GM21723 (cell line): ENCODE data around the gene KCNMB3.
"Not testable (repeated sequence)": the region's sequence is repeated elsewhere in the genome, so short reads cannot be mapped to it uniquely, and the experiment has no call there.

ENCODE experiments used
- ATAC-seq: cut with Tn5 transposase; IDR thresholded peaks from one replicate; pipeline ENCODE4 v1.9.1; 2021; ENCODE audit warnings: mild to moderate bottlenecking, moderate library complexity; ENCODE audit not compliant: unreplicated experiment

The KCNMB3 gene, protein sequence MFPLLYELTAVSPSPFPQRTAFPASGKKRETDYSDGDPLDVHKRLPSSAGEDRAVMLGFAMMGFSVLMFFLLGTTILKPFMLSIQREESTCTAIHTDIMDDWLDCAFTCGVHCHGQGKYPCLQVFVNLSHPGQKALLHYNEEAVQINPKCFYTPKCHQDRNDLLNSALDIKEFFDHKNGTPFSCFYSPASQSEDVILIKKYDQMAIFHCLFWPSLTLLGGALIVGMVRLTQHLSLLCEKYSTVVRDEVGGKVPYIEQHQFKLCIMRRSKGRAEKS

DNA sequence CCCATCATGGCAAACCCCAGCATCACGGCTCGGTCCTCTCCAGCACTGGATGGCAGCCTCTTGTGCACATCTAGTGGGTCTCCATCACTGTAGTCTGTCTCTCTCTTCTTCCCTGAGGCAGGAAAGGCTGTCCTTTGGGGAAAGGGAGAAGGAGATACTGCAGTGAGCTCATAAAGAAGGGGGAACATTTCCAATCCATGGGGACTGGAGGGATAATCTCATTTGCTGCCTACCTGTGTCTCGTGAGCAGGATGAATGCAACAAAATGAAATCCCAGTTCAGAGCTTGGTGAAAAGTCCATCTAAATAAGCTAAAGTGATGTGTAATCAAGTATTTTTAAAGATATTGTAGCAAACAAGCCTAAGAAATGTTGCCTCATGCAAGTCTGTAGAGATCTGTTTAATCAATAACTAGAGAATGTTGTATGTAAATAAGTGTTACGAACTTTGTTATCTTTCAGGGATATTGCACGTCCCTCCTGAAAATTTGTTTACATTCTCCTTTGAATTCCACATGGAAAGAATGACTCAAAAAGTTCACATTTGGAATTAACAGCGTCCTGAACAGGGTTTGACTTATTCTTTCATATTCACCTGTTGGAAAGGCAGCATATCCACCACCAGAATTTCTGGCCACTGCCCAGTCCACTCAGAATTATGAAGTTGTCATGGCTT is at the start of gene KCNMB3:
Gene KCNMB3 (minus strand): TSS at position 312 of the 674 bp plus-strand sequence. CDS start 124 bp downstream, at position 188.
- ATAC-seq, result no peak

DNA sequence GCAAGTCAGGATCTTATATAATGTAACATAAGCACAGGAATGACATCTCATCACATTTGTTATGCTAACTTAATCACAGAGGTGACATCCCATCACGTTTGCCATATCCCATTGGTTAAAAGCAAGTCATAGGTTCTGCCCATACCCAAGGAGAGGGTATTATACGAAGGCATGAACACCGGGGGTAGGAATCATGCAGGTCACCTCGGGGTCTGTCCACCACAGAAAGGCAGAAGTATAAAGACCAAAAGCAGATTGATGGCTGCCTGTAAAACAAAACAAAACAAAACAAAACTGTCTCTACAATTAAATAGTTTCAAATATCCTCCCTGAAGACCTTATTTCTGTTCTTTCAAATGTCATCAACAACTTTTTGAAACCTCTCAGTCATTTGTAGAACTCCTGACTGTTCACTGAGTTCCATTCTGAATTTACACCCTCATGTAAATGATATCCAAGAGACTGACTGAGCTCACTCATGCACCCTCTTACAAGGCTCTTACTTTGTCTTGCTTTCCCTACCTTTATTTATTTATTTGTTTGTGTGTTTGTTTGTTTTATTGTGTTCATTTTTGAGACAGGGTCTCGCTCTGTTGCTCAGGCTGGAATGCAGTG is 49.2 kb upstream of the KCNMB3 start:
- peak; percentile 52 for ATAC-seq

DNA sequence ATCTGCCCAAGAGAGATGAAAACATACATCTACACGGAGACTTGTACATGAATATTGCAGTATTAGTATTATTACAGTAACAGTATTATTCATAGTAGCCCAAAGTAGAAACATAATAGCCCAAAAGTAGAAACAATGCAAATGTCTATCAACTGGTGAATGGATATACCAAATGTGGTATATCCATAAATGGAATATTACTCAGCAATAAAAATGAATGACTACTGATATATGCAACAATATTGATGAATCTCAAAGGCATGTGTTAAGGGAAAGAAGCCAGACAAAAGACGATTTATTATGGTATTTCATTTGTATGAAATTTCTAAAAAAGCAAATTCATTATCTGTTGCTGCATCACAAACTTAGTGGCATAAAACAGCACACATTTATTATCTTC is 48.4 kb upstream of the KCNMB3 start:
- ATAC-seq, result no peak

DNA sequence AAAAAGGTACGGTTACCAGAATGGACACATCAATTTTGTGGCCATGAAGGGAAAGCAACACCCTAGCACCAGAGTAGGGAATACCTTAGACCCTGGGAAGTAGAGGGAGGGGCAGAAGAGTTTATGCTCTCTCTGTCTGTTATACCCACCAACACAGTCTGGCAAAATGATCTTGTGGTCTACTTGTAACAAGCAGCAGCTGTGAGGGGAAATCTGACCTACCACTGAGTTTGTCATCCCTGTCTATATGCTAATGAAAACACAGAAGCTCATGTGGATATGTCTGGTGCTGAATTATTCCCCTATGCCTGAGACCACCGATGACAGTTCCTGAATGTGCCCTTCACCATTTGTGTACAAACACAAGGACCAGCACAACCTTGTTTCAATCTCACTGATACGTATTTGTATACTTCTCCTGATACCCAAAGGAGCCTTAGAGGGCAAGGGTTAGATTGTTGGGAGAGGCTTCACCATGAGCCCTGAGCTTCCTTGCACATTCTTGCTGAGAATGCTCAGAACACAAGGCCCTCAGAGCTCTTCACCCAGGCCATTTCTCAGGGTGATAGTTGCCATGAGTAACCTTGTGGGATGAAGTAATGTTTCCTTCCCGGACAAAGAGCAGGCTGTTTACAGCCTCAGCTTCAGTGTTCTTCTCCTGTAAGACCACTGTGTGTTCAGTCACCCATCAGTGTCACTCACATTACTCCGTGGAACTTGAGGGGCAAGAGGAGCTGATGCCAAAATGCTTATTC is 47.2 kb upstream of the KCNMB3 start:
- ATAC-seq, result no peak

DNA sequence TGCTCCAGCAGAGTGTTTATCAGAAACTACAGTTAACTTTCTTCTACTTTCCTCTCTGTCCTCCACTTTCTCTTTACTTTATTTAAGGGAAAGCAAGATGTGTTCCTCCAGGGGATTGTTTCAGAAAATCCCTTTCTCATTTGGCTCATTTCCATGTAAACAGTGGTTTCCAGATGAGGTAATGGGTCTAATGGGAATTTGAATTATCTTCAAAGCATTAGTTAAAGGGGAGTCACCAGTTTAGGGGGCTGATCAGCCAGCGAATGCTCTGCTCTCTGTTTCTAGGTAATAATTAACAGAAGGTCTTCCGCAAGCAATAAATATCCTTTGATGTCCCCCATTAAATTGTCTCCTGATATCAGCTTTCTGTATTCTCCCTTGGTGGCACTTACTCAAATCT is 41.5 kb upstream of the KCNMB3 start:
- no peak for ATAC-seq

DNA sequence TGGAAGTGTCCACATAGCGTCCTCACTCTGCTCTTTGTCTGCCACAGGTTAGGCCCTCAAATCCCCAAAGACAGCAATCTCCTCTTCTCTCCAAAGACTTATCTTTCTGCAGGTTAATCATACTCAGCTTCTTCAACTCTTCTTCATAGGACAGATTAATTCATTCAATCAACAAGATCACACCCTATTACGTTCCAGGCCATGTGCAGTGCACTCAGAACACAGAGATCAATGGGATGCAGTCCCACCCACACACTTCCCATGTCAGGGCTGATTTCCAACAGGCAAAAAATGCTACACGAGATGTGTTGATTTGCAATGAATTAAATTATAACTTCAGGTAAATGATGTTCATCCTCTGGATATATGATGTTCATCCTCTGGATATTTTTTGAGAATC is 38.4 kb upstream of the KCNMB3 start:
- no peak for ATAC-seq

DNA sequence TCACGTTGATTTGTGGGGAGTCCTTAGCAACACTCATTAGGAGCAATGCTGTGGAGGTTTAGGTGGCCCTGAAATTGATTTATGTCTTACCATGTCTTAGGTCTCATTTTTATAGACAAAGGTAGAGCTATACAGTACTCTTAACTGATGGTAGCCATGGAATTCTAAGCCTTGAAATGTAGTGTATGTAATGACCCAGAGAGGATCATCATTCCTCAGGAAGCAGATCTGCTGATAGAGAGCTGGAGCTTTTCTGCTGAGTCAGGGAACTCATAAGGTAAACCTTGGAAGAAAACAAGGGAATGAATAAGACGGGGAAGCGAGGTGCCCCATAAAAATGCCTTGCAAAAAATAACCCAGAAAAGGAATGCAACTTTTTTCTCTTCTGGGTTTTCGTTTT is 37.9 kb upstream of the KCNMB3 start:
- no peak for ATAC-seq

DNA sequence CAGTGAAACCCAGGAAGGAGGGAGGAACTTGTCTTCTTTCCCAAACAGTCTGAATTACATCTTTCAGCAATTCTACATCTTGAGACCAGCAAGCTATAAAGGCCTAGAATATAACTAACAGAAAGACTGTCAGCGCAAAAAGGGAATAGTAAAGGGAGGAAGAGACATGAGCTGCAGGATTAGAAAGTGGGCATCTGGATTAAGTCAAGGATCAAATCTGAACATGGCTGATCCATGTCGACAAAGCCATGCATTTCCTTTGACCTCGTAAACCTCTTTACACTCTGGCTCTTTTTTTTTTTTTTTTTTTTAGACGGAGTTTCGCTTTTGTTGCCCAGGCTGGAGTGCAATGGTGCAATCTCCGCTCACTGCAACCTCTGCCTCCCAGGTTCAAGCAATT is 35.4 kb upstream of the KCNMB3 start:
- no peak for ATAC-seq

DNA sequence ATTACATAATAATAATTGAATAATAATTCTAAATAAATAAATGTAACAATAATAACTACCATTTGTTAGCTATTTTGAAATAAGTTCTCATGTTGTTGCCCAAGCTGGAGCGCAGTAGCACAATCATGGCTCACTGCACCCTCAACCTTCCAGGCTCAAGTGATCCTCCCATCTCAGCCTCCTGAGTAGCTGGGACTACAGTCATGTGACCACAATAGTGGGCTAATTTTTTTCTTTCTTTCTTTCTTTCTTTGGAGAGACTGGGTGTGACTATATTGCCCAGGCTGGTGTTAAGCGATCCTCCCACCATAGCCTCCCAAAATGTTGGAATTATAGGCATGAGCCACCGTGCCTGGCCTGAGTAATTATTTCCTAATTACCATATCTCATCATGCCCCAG is 30.9 kb upstream of the KCNMB3 start:
- no peak for ATAC-seq

DNA sequence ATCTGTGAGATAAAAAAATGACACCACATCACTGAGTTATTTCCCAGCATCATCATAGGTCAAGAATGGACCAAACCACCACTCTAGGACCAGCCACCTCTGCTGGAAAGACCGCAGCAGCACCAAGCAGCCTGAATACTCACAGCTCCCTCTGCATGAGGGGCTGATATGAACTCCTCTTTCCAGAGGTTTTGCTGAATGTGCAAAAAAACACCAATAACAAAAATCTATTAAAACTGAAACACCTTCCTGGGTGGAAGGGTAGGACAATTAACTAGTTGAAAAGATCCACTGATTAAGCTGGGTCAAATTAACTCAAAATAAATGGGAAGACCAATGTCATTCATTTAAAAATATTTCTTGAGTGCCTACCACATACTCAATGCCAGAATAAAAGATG is 28.9 kb upstream of the KCNMB3 start:
- no peak for ATAC-seq

DNA sequence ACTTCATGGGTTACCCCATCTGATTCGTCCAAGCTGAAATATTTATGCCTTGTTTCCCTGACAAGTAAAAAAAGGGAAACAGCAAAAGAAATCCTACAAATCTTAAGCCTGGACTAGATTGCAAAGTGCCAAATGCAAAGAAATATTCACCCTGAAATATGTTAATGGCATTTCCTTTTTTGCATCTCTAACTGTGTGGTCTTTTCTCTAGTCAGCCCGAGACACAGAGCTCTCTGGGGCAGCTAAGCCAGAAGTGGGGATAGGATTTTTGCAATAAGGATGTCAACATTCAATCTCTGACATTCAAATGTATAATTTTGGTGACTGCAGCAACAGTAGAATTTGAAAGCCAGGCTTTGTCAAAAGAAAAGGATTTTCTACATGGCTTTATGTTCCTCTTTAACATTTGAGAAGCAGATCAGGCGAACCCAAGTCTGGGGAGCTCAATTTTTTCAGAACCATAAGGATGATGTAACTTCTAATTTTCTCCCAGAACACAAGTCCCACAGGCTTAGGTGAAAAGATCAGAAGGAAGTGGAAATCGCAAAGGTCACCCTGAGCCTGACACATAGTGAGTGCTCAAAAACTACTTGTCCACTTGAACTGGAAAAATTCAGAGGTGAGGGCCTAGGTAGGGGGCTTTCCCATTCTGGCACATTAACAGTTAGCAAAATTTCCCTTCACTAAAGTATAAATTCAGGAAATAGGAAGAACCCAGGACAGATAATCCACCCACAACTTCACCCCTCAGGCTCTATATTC is 28.2 kb upstream of the KCNMB3 start:
- no peak for ATAC-seq

DNA sequence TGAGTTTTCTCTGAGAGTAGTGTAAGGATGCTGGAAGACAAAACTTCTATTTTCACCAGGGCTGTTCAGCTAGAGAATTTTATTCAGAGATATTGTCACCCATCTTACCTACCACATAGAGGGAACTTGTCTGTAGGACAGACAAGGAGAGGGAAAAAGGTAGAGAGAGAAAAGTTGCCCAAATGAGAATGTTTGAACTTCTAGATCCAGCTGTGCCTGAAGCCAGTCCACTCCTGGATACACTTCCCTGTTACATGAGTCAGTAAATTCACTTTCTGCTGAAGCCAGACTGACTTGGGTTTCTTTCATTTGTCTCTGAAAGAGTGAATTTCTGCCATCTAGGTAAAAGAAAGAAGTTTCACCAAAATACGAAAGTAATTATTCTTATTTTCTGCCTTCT is 27.2 kb upstream of the KCNMB3 start:
- no peak for ATAC-seq

DNA sequence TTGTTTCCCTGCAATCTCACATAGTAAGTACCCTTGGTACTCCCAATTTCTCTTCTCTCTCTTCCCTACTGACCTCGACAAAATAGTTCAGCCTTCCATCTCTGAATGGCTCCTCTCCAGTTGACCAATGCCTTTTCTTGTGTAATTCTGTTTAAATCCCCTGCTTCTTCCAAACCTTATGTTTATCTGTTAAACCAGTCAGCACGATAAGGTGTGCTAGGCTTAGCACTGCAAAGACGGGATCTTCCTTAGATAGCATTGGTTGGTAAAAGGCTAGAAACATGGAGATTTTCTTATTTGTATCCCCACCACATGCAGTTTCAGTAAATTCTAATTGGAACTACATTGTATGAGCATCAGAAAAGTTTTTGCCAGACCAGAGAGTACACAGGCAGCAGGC is 25.8 kb upstream of the KCNMB3 start:
- ATAC-seq, result no peak

DNA sequence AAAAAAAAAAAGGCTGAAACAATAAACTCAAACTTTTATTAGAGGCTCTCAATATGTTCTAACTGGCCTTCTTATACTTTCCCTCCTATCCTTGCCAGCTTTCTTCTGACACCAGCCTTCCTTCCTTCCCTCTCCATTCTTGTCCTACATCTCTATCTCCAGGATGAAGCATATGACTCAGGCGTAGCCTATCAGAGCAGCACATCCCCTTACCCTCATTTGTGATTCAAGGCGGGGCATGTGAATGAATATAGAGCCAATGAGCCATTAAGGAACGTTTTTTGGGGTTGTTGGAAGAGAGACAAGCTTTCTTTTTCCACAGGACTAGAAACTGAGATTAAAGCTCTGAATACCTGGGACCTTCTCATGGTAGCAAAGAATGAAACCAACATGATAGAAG is 25.1 kb upstream of the KCNMB3 start:
- no peak for ATAC-seq

DNA sequence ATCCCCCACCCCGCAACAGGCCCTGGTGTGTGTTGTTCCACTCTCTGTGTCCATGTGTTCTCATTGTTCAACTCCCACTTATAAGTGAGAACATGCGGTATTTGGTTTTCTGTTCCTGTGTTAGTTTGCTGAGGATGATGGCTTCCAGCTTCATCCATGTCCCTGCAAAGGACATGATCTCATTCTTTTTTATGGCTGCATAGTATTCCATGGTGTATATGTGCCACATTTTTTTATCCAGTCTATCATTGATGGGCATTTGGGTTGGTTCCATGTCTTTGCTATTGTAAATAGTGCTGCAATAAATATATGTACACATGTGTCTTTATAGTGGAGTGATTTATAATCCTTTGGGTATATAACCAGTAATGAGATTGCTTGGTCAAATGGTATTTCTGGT is 23.5 kb upstream of the KCNMB3 start:
- not testable (repeated sequence) for ATAC-seq

DNA sequence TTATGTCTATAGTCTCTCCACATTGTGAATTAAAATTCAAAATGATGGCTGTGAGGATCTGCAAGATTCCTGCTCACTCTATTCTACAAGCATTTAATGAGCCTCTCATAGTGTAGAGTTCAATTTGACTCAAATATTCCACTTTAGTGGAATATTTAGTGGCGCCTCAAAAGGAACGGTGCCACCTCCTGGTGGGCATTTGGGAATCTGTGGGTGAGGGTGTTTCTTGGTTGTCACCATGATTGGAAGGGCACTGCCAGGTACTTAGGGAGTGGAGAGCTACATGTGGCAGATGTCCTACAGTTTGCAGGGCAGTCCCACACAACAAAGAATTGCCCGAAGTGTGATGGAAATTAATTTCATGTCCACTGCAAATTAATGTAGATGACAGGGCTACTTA is 21.5 kb upstream of the KCNMB3 start:
- no peak for ATAC-seq

DNA sequence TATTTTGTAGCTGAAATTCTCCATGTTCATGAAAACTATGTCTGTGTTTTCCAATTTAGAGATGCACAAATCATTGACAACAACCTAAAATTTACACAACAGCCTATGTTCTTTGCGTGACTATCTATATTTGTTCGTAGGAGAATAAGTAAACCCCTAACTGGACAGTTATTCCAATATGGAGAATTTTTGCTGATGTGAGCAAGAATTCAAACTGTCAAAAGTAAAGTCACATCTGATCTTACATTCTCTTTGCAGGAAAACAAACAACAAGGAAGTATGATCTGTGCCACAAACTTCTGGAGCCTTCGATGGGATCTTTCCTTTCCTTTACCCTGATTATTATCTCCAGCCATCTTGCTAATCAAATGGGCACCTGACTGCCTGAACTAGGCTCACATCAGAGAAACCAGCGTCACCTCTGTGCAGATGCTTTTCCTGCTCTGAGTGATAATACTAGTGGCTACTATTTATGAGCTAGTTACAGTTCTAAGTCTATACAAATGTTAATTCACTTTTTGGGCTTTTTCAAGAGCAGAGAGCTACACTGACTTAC is 18.3 kb upstream of the KCNMB3 start:
- ATAC-seq, result no peak

DNA sequence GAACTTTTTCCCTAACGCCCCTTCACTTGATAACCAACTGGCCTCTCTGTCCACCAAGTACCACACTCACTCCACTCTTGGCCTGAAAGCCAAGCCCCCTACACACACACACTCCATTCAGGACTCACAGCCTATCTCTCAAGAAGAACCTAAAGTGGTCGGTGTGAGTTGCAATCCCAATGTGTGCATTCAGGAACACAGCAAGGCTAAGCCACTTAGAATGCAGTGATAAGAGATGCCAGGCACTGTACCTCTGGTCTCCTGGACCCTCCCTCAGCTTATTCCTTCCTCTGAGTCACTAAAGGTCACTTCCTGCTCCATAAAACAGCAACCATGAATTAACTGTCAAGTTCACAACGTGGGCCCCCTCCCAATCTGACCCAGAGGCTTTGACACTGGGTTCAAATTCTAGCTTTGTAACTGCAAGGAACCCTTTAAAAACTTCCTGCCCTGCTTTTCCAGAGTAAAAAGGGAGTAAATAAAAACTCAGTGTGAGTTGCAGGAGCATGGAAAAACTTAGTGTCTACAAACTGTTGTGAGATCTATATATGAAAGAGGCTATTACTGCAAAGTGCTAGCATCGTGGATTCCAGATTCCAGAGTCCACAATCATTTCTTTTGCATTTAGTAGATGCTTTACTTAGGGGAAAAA is 17.6 kb upstream of the KCNMB3 start:
- no peak for ATAC-seq

DNA sequence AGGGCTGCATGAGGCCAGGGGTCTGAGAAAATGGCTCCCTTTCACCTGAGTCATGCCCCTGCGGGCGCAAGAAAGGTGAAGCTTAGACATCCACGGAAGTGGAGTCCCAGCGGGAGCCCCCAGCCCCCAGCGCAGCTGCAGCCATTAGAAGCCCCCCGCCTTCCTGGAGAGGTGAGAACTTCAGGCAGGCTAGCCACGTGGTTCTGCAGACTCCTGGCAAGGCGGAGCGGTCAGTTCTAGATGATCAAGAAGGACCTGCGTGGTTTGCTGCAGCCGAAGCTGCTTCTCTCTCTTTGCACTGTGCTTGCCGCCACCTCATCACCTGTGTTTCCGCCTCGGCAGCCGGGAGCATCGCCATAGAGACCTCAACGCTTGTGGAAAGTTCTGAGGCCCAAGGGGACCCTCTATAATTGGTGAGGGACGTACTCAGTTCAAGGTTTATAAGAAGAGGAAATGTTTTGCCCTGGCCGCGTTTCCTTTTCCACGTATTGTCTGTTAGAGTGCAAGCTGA is 15.8 kb upstream of the KCNMB3 start:
- no peak for ATAC-seq

DNA sequence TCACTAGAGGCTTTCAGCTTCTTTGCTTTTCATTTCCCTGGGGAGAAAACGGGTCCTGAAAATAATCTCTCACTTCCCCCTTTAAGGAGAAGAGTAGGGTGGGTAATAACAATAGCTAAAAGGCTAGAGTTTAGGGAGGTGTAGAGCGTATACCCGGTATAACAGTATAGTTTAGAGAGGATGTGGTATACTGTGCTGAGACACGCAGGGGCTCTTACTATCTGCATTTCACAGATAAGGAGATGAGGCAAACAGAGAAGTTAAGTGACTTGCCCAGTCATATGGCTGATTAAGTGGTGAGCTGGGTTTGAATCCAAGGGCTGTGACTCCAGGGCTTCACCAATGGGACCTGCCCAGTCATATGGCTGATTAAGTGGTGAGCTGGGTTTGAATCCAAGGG is 15.0 kb upstream of the KCNMB3 start:
- ATAC-seq, result no peak
